Measurements from ENCODE around the gene IQCE. TPM values are rescaled to one million over a fixed set of nuclear protein-coding genes. Genes with fewer than 3 reads are reported as not detected.

IQCE gene
- total RNA-seq, 1 experiment from 2014 or later = 16.7 TPM

GRCh38 chr7:2612445-2613097 lies 53.8 kb downstream of the IQCE start:
- Mint-ChIP-seq H3K4me1 (ENCODE audit: insufficient read depth, unreplicated experiment) (peaks cover 16% of the 10 kb centered on the region), H3K27ac (ENCODE audit: low read depth, unreplicated experiment) (no peak overlapping the region), H3K4me3 (ENCODE audit: unreplicated experiment) (no peak overlapping the region), H3K36me3 (ENCODE audit: insufficient read depth, unreplicated experiment) (peaks cover 3% of the 10 kb centered on the region), H3K27me3 (ENCODE audit: insufficient read depth, unreplicated experiment) (peaks cover 5% of the 10 kb centered on the region), H3K9me3 (ENCODE audit: unreplicated experiment) (no peaks in the 10 kb centered on the region)
- POLR2A ChIA-PET = interaction anchor here (0.7 to 1.3 kb wide), 2 partner anchors 10 to 21 kb away, joined by 3 to 4 read pairs; no protein-coding TSS in a partner anchor
- peak; percentile 20 for DNase-seq (ENCODE audit: unreplicated experiment)
- TF ChIP-seq CTCF (IDR thresholded peaks at IDR 0.05; ENCODE audit: unreplicated experiment) = no peak
- intact Hi-C loops (cut with micrococcal nuclease) = no loop called here
- CTCF ChIA-PET = interaction anchor here (0.5 to 1.1 kb wide), 3 partner anchors 9 to 978 kb away, joined by 3 to 4 read pairs (median 3); no protein-coding TSS in a partner anchor
- no TSS peak for BruUV-seq (replicated peaks)

GRCh38 chr7:2613098-2613930 lies 54.5 kb downstream of the IQCE start:
- intact Hi-C loops (cut with micrococcal nuclease) = no loop called here
- peaks cover 19% of the 10 kb centered on the region for H3K4me1 Mint-ChIP-seq (ENCODE audit: insufficient read depth, unreplicated experiment)
- no peak overlapping the region for H3K4me3 Mint-ChIP-seq (ENCODE audit: unreplicated experiment)
- ChIA-PET CTCF (interaction anchor here (0.5 to 1.6 kb wide), 3 partner anchors 8 to 979 kb away, joined by 3 read pairs; no protein-coding TSS in a partner anchor), POLR2A (interaction anchor here (0.7 to 1.3 kb wide), 3 partner anchors 11 to 20 kb away, joined by 3 to 4 read pairs (median 3); no protein-coding TSS in a partner anchor)
- no peak overlapping the region for H3K27ac Mint-ChIP-seq (ENCODE audit: low read depth, unreplicated experiment)
- H3K9me3 Mint-ChIP-seq (ENCODE audit: unreplicated experiment) = no peaks in the 10 kb centered on the region
- H3K27me3 Mint-ChIP-seq (ENCODE audit: insufficient read depth, unreplicated experiment) = peaks cover 12% of the 10 kb centered on the region
- TF ChIP-seq CTCF (IDR thresholded peaks at IDR 0.05; ENCODE audit: unreplicated experiment) = no peak
- H3K36me3 Mint-ChIP-seq (ENCODE audit: insufficient read depth, unreplicated experiment) = no peaks in the 10 kb centered on the region
- DNase-seq (ENCODE audit: unreplicated experiment) = no peak
- no TSS peak for BruUV-seq (replicated peaks)

- Mint-ChIP-seq H3K4me1 (ENCODE audit: insufficient read depth, unreplicated experiment) (peaks cover 19% of the 10 kb centered on the region), H3K27ac (ENCODE audit: low read depth, unreplicated experiment) (no peak overlapping the region), H3K4me3 (ENCODE audit: unreplicated experiment) (no peak overlapping the region), H3K9me3 (ENCODE audit: unreplicated experiment) (no peaks in the 10 kb centered on the region), H3K27me3 (ENCODE audit: insufficient read depth, unreplicated experiment) (peaks cover 15% of the 10 kb centered on the region), H3K36me3 (ENCODE audit: insufficient read depth, unreplicated experiment) (no peaks in the 10 kb centered on the region)
- ChIA-PET POLR2A (interaction anchor here (0.7 to 1.2 kb wide), 2 partner anchors 8 to 12 kb away, joined by 3 to 4 read pairs; no protein-coding TSS in a partner anchor), CTCF (interaction anchor here (0.6 to 1.6 kb wide), 2 partner anchors 144 to 507 kb away, joined by 3 read pairs; no protein-coding TSS in a partner anchor)
- BruUV-seq (replicated peaks) = TSS peak; percentile 34
- DNase-seq (ENCODE audit: unreplicated experiment) = peak; percentile 85
- TF ChIP-seq CTCF (IDR thresholded peaks at IDR 0.05; ENCODE audit: unreplicated experiment) = no peak
- intact Hi-C loops (cut with micrococcal nuclease) = no loop called here
These were observed 55.3 kb downstream of the IQCE start for GRCh38 chr7:2613931-2614600.
